GM23338 (cell line): ENCODE results near the gene COPZ1.

ENCODE experiments used
- CREB1 ChIP-seq: fragments of 250-450 bp; sonication (Bioruptor Pico); IDR thresholded peaks from 2 replicates; pipeline ENCODE4 v1.5.0; 2020; ENCODE audit warnings: low read depth, mild to moderate bottlenecking, moderate library complexity
- CTCF ChIP-seq, 2 experiments: fragments of 200-600 bp in 1 of 2; sonication (generic) in 1 of 2; conservative IDR thresholded peaks; 2 replicates each; pipeline versions ENCODE4 v1.5.1 to v1.6.1; 2016 to 2017; ENCODE audit warnings: antibody characterized with exemption in 2 of 2, low read depth in 2 of 2, mild to moderate bottlenecking in 2 of 2, moderate library complexity in 1 of 2
- EZH2phosphoT487 ChIP-seq: fragments of 200-600 bp; sonication (generic); IDR thresholded peaks from one replicate; pipeline ENCODE4 v1.8.1; 2018; ENCODE audit warnings: antibody characterized with exemption; ENCODE audit not compliant: unreplicated experiment
- JUNB ChIP-seq: IDR thresholded peaks from one replicate; pipeline ENCODE4 v1.6.1; 2016; ENCODE audit warnings: antibody characterized with exemption; ENCODE audit not compliant: unreplicated experiment
- POLR2AphosphoS5 ChIP-seq: IDR thresholded peaks from 2 replicates; pipeline ENCODE4 v1.6.1; 2016; ENCODE audit warnings: antibody characterized with exemption, low read depth

- TF ChIP-seq JUNB, result no peak
- TF ChIP-seq POLR2AphosphoS5, result no peak; the same call in 1 of the 2 replicates
- TF ChIP-seq CREB1 (CRISPR knock-in tag), result no peak
- no peak for TF ChIP-seq CTCF (conservative IDR thresholded peaks at IDR 0.05; ENCODE audit: low read depth in 2 of 2)
- TF ChIP-seq EZH2phosphoT487, result no peak
Measured at GRCh38 chr12:54282949-54283593, 41.9 kb upstream of the COPZ1 start.
